Fibroblast of villous mesenchyme (primary cell): ENCODE data around the gene RNPEPL1. TPM values are rescaled to one million over a fixed set of nuclear protein-coding genes. Genes with fewer than 3 reads are reported as not detected.

Experiments used
- DNase-seq: peaks from one replicate; pipeline ENCODE4 v3.0.0-alpha.2; 2010; ENCODE audit warnings: low read depth
- H3K4me3 ChIP-seq: 2 replicates; pipeline ENCODE4 v1.5.1; 2011; ENCODE audit warnings: low read depth, mild to moderate bottlenecking, low read length
- CTCF ChIP-seq: IDR thresholded peaks from 2 replicates; pipeline ENCODE4 v1.5.1; 2012; ENCODE audit warnings: low read depth, mild to moderate bottlenecking, low read length; ENCODE audit not compliant: insufficient read depth
- total RNA-seq: library from RNA; depleted of rRNA; stranded (reverse); fragments of >200 nt; gene quantifications from 2 replicates; pipeline ENCODE4 v1.2.3, GENCODE V29; 2012

Gene RNPEPL1
- total RNA-seq, 1 donor = 9.5 TPM

- DNase-seq = no peak
- H3K4me3 ChIP-seq = no peak overlapping the region
- TF ChIP-seq CTCF = no peak
Observed at GRCh38 chr2:240528406-240529040, 39.8 kb upstream of the RNPEPL1 start.

- no peak overlapping the region for H3K4me3 ChIP-seq
- no peak for DNase-seq
- no peak for TF ChIP-seq CTCF
Observed at GRCh38 chr2:240529344-240529999, 38.8 kb upstream of the RNPEPL1 start.

- no peak for DNase-seq
- TF ChIP-seq CTCF = no peak
- no peak overlapping the region for H3K4me3 ChIP-seq
Observed at GRCh38 chr2:240530181-240530580, 38.1 kb upstream of the RNPEPL1 start.

GRCh38 chr2:240531038-240531437 lies 37.2 kb upstream of the RNPEPL1 start:
- DNase-seq = no peak
- H3K4me3 ChIP-seq = no peak overlapping the region
- no peak for TF ChIP-seq CTCF

- DNase-seq = no peak
Observed at GRCh38 chr2:240532031-240532775, 36.1 kb upstream of the RNPEPL1 start.

More at GRCh38 chr2:240532031-240532775, 36.1 kb upstream of the RNPEPL1 start:
- no peak for TF ChIP-seq CTCF
- no peak overlapping the region for H3K4me3 ChIP-seq
